Measurements from ENCODE around the gene RPP30.

Gene RPP30

DNA sequence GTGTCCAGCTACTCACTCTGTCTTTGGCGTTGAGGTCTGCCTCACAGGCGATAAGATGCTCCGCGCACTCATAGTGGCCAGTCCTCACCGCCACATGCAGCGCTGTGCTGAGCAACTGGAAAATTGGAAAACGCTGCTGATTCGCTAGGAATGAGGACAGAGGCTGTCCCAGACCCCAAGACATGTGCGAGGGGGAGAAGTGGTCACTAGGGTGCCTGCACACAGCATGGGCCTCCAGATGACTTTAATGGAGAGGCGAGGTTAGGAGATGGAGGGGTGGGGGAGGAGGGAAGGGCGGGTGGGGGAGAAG lies 43.9 kb downstream of the RPP30 start:
- no peak overlapping the region for H2AFZ ChIP-seq (ENCODE audit: low read length)
- no peak for DNase-seq
- no peaks in the 10 kb centered on the region for H3F3A ChIP-seq (ENCODE audit: insufficient read depth, low read length)
- no peaks in the 10 kb centered on the region for H3K9me3 ChIP-seq (replicated peaks; ENCODE audit: insufficient read depth, low read length)
- no peak for TF ChIP-seq EZH2phosphoT487 (IDR thresholded peaks at IDR 0.05; ENCODE audit: low read length)
- TF ChIP-seq, protein P1, sequence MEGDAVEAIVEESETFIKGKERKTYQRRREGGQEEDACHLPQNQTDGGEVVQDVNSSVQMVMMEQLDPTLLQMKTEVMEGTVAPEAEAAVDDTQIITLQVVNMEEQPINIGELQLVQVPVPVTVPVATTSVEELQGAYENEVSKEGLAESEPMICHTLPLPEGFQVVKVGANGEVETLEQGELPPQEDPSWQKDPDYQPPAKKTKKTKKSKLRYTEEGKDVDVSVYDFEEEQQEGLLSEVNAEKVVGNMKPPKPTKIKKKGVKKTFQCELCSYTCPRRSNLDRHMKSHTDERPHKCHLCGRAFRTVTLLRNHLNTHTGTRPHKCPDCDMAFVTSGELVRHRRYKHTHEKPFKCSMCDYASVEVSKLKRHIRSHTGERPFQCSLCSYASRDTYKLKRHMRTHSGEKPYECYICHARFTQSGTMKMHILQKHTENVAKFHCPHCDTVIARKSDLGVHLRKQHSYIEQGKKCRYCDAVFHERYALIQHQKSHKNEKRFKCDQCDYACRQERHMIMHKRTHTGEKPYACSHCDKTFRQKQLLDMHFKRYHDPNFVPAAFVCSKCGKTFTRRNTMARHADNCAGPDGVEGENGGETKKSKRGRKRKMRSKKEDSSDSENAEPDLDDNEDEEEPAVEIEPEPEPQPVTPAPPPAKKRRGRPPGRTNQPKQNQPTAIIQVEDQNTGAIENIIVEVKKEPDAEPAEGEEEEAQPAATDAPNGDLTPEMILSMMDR (IDR thresholded peaks at IDR 0.05; ENCODE audit: low read length), result no peak
- TF ChIP-seq EZH2 (optimal IDR thresholded peaks at IDR 0.05; ENCODE audit: low read depth, low read length), result no peak
- H3K36me3 ChIP-seq (replicated peaks; ENCODE audit: insufficient read depth, low read length), result no peaks in the 10 kb centered on the region
- H3K79me2 ChIP-seq (ENCODE audit: low read length), result no peaks in the 10 kb centered on the region
- H3K4me2 ChIP-seq (ENCODE audit: low read depth, low read length), result no peak overlapping the region
- H3K27me3 ChIP-seq (replicated peaks; ENCODE audit: insufficient read depth, low read length), result no peaks in the 10 kb centered on the region
- no peak overlapping the region for H3K9ac ChIP-seq (ENCODE audit: low read length)
- H3K4me3 ChIP-seq (ENCODE audit: low read length), result no peak overlapping the region
- no peaks in the 10 kb centered on the region for H3K9me2 ChIP-seq (replicated peaks; ENCODE audit: insufficient read depth, low read length)
- H3K4me1 ChIP-seq (ENCODE audit: low read length), result no peaks in the 10 kb centered on the region
- H4K20me1 ChIP-seq (ENCODE audit: insufficient read depth, low read length), result no peaks in the 10 kb centered on the region
- H3K27ac ChIP-seq (ENCODE audit: low read length), result no peak overlapping the region

DNA sequence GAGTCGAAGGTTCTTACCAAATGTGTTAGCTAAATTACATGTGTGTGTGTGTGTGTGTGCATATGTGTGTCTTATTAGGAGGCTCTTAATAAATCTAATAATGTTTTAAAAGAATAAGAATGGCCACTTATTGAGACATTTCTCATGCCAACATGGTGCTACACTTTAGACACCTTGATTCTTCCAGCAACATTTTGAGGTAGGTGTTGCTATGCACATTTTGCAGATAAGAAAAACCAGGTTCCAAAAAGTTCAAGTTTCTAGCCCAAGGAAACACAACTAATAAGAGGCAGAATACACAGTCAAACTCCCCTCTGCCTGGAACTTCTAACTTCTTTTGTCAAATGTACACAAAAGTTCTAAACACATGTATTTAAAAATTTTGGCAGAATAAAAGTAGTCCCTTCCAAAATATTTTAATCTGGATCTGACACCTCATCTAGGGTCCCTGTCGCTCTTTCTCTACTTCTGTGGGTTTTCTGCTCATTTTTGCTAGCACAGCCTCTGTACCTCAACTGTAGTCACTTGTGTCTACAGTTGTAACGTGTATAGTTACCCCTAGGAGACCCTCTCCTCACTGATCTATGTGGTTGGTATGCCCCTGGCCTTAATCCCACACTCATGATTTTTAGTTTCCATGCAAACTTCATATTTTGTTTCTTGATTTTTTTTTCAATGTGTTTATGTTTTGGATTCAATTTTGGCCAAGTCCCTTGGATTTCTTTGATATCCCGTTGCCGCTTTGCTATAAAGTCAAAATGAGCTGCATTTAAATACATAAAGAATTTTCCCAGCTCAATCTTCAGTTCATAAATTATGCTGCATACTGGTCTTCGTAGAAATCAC lies 44.8 kb downstream of the RPP30 start:
- no peaks in the 10 kb centered on the region for H3K79me2 ChIP-seq (ENCODE audit: low read length)

DNA sequence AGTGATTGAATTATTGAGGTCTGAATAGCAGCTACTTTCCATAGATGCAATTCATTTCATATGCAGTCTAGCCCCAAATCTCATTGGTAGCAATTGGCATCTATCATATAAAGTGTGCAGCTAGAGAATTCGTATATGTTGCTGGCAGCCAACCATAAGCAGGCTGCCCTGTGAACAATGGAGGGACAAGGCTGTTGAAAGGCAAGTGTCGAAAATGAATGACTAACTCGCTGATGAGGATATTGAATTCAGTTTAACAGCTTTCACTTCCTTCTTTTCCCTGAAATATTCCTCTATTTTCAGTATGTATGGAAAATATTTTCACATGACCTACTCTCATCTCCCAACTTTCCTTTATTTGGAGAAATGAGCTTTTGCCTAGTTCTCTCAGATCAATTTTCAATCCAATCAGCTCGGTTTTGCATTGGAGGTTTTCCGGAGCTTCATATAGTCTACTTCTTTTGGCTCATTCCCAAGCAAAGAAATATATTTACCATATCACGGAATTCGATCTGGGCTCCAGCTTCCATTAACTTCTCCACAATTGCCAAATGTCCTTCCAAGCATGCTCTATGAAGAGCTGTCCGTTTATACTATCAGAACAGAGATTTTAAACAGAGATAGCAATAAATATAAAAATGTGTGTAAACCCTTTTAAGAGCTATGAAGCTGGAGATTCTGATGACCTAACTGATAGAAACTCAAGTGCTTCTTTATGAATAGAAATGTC lies 45.6 kb downstream of the RPP30 start:
- no peak overlapping the region for H3K27ac ChIP-seq (ENCODE audit: low read length)
- no peak for TF ChIP-seq EZH2 (optimal IDR thresholded peaks at IDR 0.05; ENCODE audit: low read depth, low read length)
- TF ChIP-seq, protein P1 (IDR thresholded peaks at IDR 0.05; ENCODE audit: low read length), result no peak
- no peak for TF ChIP-seq EZH2phosphoT487 (IDR thresholded peaks at IDR 0.05; ENCODE audit: low read length)
- no peaks in the 10 kb centered on the region for H3K79me2 ChIP-seq (ENCODE audit: low read length)
- H3K27me3 ChIP-seq (replicated peaks; ENCODE audit: insufficient read depth, low read length), result no peaks in the 10 kb centered on the region
- H2AFZ ChIP-seq (ENCODE audit: low read length), result no peak overlapping the region
- H3K9me3 ChIP-seq (replicated peaks; ENCODE audit: insufficient read depth, low read length), result no peaks in the 10 kb centered on the region
- H3F3A ChIP-seq (ENCODE audit: insufficient read depth, low read length), result no peaks in the 10 kb centered on the region
- H3K9ac ChIP-seq (ENCODE audit: low read length), result no peak overlapping the region
- no peaks in the 10 kb centered on the region for H4K20me1 ChIP-seq (ENCODE audit: insufficient read depth, low read length)
- no peak for DNase-seq
- no peak overlapping the region for H3K4me2 ChIP-seq (ENCODE audit: low read depth, low read length)
- H3K36me3 ChIP-seq (replicated peaks; ENCODE audit: insufficient read depth, low read length), result no peaks in the 10 kb centered on the region
- H3K9me2 ChIP-seq (replicated peaks; ENCODE audit: insufficient read depth, low read length), result no peaks in the 10 kb centered on the region
- no peak overlapping the region for H3K4me3 ChIP-seq (ENCODE audit: low read length)
- no peaks in the 10 kb centered on the region for H3K4me1 ChIP-seq (ENCODE audit: low read length)

More for the DNA sequence above, 44.8 kb downstream of the RPP30 start:
- Histone ChIP-seq H3K9me2 (replicated peaks; ENCODE audit: insufficient read depth, low read length) (no peaks in the 10 kb centered on the region), H3K27me3 (replicated peaks; ENCODE audit: insufficient read depth, low read length) (no peaks in the 10 kb centered on the region), H3K9me3 (replicated peaks; ENCODE audit: insufficient read depth, low read length) (no peaks in the 10 kb centered on the region), H3K4me2 (ENCODE audit: low read depth, low read length) (no peak overlapping the region), H3K36me3 (replicated peaks; ENCODE audit: insufficient read depth, low read length) (no peaks in the 10 kb centered on the region), H3F3A (ENCODE audit: insufficient read depth, low read length) (no peaks in the 10 kb centered on the region), H3K4me1 (ENCODE audit: low read length) (no peaks in the 10 kb centered on the region), H2AFZ (ENCODE audit: low read length) (no peak overlapping the region), H3K9ac (ENCODE audit: low read length) (no peak overlapping the region), H3K27ac (ENCODE audit: low read length) (no peak overlapping the region), H4K20me1 (ENCODE audit: insufficient read depth, low read length) (no peaks in the 10 kb centered on the region), H3K4me3 (ENCODE audit: low read length) (no peak overlapping the region)
- no peak for DNase-seq
- TF ChIP-seq, protein P1 (IDR thresholded peaks at IDR 0.05; ENCODE audit: low read length), result no peak
- TF ChIP-seq EZH2phosphoT487 (IDR thresholded peaks at IDR 0.05; ENCODE audit: low read length) (no peak), EZH2 (optimal IDR thresholded peaks at IDR 0.05; ENCODE audit: low read depth, low read length) (no peak)
